DOHH2 (cell line): ENCODE results near the gene FARSA.

Experiments
- H3F3A ChIP-seq: fragments of 200-600 bp; sonication (generic), shearing (Covaris generic); 2 replicates; pipeline ENCODE4 v1.6.0; 2016; ENCODE audit warnings: antibody characterized with exemption, mild to moderate bottlenecking; ENCODE audit not compliant: control insufficient read depth, insufficient read depth
- H3K27ac ChIP-seq: fragments of 200-600 bp; sonication (generic); 2 replicates; pipeline ENCODE4 v1.5.1; 2014; ENCODE audit warnings: low read depth, mild to moderate bottlenecking, low read length, moderate library complexity
- H3K27me3 ChIP-seq: fragments of 200-600 bp; sonication (generic); 2 replicates; pipeline ENCODE4 v1.6.1; 2014; ENCODE audit warnings: mild to moderate bottlenecking, low read length, mixed read lengths; ENCODE audit not compliant: control insufficient read depth
- H3K36me3 ChIP-seq: fragments of 200-600 bp; sonication (generic); 2 replicates; pipeline ENCODE4 v1.6.1; 2014; ENCODE audit warnings: mild to moderate bottlenecking, low read length, moderate library complexity, mixed read lengths; ENCODE audit not compliant: control insufficient read depth
- H3K4me1 ChIP-seq: fragments of 200-600 bp; sonication (generic); 2 replicates; pipeline ENCODE4 v1.6.1; 2014; ENCODE audit warnings: mild to moderate bottlenecking, low read length, mixed read lengths; ENCODE audit not compliant: control insufficient read depth
- H3K4me2 ChIP-seq: fragments of 200-600 bp; sonication (generic); 2 replicates; pipeline ENCODE4 v1.6.0; 2014; ENCODE audit warnings: mild to moderate bottlenecking, low read length, moderate library complexity
- H3K4me3 ChIP-seq: fragments of 200-600 bp; sonication (generic); 2 replicates; pipeline ENCODE4 v1.5.1; 2014; ENCODE audit warnings: mild to moderate bottlenecking, low read length, mixed read lengths
- H3K79me2 ChIP-seq: fragments of 200-600 bp; sonication (generic); 2 replicates; pipeline ENCODE4 v1.6.1; 2014; ENCODE audit warnings: mild to moderate bottlenecking, low read length, mixed read lengths; ENCODE audit not compliant: control insufficient read depth
- H3K9me2 ChIP-seq: fragments of 200-600 bp; sonication (generic); replicated peaks from 2 replicates; pipeline ENCODE4 v1.6.1; 2014; ENCODE audit warnings: mild to moderate bottlenecking, low read length, mixed read lengths; ENCODE audit not compliant: control insufficient read depth
- H3K9me3 ChIP-seq: fragments of 200-600 bp; sonication (generic); 2 replicates; pipeline ENCODE4 v1.6.1; 2014; ENCODE audit warnings: antibody characterized with exemption, low read length, mixed read lengths; ENCODE audit not compliant: control insufficient read depth, insufficient read depth
- H4K20me1 ChIP-seq: fragments of 200-600 bp; sonication (generic); 2 replicates; pipeline ENCODE4 v1.6.0; 2014; ENCODE audit warnings: low read depth, mild to moderate bottlenecking, antibody characterized with exemption, low read length, moderate library complexity; ENCODE audit not compliant: control insufficient read depth, insufficient read depth
- EZH2phosphoT487 ChIP-seq: fragments of 200-600 bp; sonication (generic); IDR thresholded peaks from 2 replicates; pipeline ENCODE4 v1.6.1; 2017; ENCODE audit warnings: borderline replicate concordance, mild to moderate bottlenecking, antibody characterized with exemption, low read length, moderate library complexity, mixed read lengths
- TF ChIP-seq, protein P1 (sequence below): fragments of 200-600 bp; sonication (generic); IDR thresholded peaks from one replicate; pipeline ENCODE4 v1.5.1; 2014; ENCODE audit warnings: antibody characterized with exemption, mild to moderate bottlenecking, low read depth, low read length; ENCODE audit not compliant: poor library complexity, severe bottlenecking

FARSA gene

DNA sequence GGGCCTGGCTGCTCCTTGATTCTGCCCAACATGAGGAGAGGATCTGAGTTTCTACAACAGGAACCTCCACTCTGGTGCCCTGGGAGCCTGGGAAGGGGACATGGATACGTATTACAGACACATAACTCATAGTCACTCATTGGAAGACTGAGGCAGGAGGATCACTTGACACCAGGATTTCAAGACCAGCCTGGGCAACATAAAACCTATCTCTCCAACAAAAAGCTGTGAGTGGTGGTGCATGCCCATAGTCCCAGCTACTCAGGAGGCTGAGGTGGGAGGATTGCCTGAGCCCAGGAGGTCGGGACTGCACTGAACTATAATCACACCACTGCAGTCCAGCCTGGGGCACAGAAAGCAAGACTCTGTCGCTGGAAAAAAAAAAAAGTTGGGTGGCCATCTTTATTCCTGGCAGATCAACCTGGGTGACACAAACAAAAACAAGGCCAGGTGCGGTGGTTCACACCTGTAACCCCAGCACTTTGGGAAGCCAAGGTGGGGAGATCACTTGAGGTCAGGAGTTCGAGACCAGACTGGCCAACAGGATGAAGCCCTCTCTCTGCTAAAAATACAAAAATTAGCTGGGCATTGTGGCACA is 45.4 kb downstream of the FARSA start:
- TF ChIP-seq, protein P1, sequence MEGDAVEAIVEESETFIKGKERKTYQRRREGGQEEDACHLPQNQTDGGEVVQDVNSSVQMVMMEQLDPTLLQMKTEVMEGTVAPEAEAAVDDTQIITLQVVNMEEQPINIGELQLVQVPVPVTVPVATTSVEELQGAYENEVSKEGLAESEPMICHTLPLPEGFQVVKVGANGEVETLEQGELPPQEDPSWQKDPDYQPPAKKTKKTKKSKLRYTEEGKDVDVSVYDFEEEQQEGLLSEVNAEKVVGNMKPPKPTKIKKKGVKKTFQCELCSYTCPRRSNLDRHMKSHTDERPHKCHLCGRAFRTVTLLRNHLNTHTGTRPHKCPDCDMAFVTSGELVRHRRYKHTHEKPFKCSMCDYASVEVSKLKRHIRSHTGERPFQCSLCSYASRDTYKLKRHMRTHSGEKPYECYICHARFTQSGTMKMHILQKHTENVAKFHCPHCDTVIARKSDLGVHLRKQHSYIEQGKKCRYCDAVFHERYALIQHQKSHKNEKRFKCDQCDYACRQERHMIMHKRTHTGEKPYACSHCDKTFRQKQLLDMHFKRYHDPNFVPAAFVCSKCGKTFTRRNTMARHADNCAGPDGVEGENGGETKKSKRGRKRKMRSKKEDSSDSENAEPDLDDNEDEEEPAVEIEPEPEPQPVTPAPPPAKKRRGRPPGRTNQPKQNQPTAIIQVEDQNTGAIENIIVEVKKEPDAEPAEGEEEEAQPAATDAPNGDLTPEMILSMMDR: no peak
- TF ChIP-seq EZH2phosphoT487: no peak
- Histone ChIP-seq H3K9me3 (peaks cover 12% of the 10 kb centered on the region), H3K4me1 (peaks cover 33% of the 10 kb centered on the region), H3K9me2 (no peaks in the 10 kb centered on the region), H3K27me3 (peaks cover 6% of the 10 kb centered on the region; the same call in 1 of the 2 replicates), H3K36me3 (no peaks in the 10 kb centered on the region), H3F3A (no peaks in the 10 kb centered on the region), H3K4me2 (no peak overlapping the region), H3K4me3 (no peak overlapping the region), H3K79me2 (peaks cover 13% of the 10 kb centered on the region), H3K27ac (no peak overlapping the region), H4K20me1 (no peaks in the 10 kb centered on the region)

DNA sequence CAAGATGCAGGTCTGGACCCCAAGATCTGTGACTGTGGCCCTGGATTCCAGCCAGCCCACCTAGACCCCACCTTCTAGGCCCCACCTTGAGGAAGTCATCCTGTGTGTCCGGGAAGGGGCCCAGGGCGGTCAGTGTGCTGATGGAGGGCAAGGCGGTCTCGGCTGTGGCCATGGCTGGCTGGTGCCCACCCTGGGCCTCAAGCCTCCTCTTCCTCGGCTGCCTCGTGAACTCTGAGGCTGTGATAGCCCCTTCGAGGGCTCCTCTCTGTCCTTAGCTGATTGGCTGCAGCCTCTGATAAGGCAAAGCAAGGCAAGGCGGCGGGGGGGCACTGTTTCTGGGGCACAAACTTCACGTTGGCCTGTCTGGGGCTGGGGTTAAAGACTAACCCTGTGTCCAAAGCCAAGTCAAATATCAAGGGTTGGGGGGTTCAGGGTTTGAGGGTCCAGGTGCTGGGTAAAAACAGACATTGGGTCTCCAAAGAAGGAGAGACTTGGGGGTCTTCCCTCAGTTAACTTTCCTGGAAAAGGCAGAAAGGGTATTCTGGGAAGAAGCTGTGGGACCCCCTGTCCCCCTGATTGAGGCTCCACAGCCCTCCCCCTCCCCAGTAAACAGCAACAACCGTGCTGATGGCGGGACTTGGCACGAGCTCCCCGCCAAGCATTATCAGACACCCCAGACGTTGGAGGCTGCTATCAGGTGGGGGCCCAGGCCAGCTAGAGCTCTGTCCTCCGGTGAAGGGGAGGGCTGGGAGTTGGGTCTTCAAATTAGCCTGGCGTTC is 46.4 kb downstream of the FARSA start, which contains the start of gene KLF1:
KLF1 (minus strand) TSS at position 233 of the 779 bp plus-strand sequence; CDS start at position 172, 61 bp downstream.
- H3K9me2 ChIP-seq: no peaks in the 10 kb centered on the region
- H3K4me3 ChIP-seq: peak within 1 kb of the TSS; percentile 76; the same call in 1 of the 2 replicates
- peak within 1 kb of the TSS; percentile 86; the same call in 1 of the 2 replicates for H3K4me2 ChIP-seq
- H3K27me3 ChIP-seq: peaks cover 6% of the 10 kb centered on the region; the same call in 1 of the 2 replicates
- H3K36me3 ChIP-seq: no peaks in the 10 kb centered on the region
- H4K20me1 ChIP-seq: no peaks in the 10 kb centered on the region
- TF ChIP-seq EZH2phosphoT487: no peak
- TF ChIP-seq, protein P1: no peak
- H3K79me2 ChIP-seq: peaks cover 12% of the 10 kb centered on the region
- no peak within 1 kb of the TSS for H3K27ac ChIP-seq
- H3K9me3 ChIP-seq: peaks cover 12% of the 10 kb centered on the region
- no peaks in the 10 kb centered on the region for H3F3A ChIP-seq
- peaks cover 34% of the 10 kb centered on the region for H3K4me1 ChIP-seq

DNA sequence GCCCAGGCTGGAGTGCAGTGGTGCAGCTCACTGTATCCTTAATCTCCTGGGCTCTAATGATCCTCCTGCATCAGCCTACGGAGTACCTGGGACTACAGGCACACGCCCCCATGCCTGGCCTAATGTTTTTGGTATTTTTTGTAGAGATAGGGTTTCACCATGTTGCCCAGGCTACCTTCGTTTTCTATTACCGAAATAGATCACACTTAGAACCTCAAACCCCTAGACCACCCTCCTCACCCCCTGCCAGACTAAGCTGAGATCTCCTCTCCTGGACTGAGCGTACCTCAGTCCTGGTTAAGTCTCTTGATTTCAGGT is 46.9 kb downstream of the FARSA start:
- TF ChIP-seq EZH2phosphoT487: no peak
- Histone ChIP-seq H3K27ac (no peak overlapping the region), H3K27me3 (peaks cover 6% of the 10 kb centered on the region; the same call in 1 of the 2 replicates), H3K4me3 (no peak overlapping the region), H4K20me1 (no peaks in the 10 kb centered on the region), H3K9me3 (peaks cover 12% of the 10 kb centered on the region), H3K4me1 (peaks cover 34% of the 10 kb centered on the region), H3K9me2 (no peaks in the 10 kb centered on the region), H3K4me2 (no peak overlapping the region), H3K79me2 (peaks cover 6% of the 10 kb centered on the region), H3F3A (no peaks in the 10 kb centered on the region), H3K36me3 (no peaks in the 10 kb centered on the region)
